Loucy (cell line): Measurements from ENCODE around the gene LRRC10B.

Source experiments
- EZH2phosphoT487 ChIP-seq: fragments of 200-600 bp; IDR thresholded peaks from 2 replicates; pipeline ENCODE4 v1.6.1; 2018; ENCODE audit warnings: antibody characterized with exemption, mild to moderate bottlenecking, moderate library complexity, borderline replicate concordance
- TF ChIP-seq, protein P1 (sequence below): fragments of 200-600 bp; sonication (generic); conservative IDR thresholded peaks from 2 replicates; pipeline ENCODE4 v1.5.1; 2014; ENCODE audit warnings: mild to moderate bottlenecking, antibody characterized with exemption, low read length

DNA sequence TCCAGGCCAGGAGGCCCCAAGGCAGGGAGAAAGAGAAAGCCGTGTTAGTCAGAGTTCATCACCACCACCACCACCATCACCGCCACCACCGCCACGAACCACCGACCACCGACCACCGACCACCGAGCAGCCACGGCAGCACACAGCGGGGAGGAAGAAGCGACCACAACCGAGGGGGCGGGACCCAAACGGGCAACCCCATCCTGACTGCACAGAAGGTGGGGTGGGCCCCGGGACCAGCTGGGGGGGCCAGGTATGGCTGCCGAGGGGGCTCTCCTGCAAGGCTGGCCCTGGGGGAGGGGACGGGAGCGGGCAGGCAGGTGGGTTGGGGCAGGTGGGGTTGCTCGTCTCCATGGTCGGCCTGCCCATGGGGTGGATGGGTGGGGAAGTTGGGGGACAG lies 38.1 kb downstream of the LRRC10B start:
- TF ChIP-seq, protein P1, sequence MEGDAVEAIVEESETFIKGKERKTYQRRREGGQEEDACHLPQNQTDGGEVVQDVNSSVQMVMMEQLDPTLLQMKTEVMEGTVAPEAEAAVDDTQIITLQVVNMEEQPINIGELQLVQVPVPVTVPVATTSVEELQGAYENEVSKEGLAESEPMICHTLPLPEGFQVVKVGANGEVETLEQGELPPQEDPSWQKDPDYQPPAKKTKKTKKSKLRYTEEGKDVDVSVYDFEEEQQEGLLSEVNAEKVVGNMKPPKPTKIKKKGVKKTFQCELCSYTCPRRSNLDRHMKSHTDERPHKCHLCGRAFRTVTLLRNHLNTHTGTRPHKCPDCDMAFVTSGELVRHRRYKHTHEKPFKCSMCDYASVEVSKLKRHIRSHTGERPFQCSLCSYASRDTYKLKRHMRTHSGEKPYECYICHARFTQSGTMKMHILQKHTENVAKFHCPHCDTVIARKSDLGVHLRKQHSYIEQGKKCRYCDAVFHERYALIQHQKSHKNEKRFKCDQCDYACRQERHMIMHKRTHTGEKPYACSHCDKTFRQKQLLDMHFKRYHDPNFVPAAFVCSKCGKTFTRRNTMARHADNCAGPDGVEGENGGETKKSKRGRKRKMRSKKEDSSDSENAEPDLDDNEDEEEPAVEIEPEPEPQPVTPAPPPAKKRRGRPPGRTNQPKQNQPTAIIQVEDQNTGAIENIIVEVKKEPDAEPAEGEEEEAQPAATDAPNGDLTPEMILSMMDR: no peak
- no peak for TF ChIP-seq EZH2phosphoT487
